Activated B cell treated with CpG ODN at 0.5 μM for 24 hours (primary cell): ENCODE results near the gene KDM2A. TPM values are rescaled to one million over a fixed set of nuclear protein-coding genes. Genes with fewer than 3 reads are reported as not detected.
A peak's percentile ranks its signal among the peaks of the same experiment; 100 is the strongest.

Experiments used
- ATAC-seq: fragments of 200-7000 bp; cut with Tn5 transposase; one replicate; pipeline ENCODE4 v1.10.0; 2021; ENCODE audit warnings: low read depth, mild to moderate bottlenecking, moderate library complexity
- CTCF ChIA-PET: fragments of 350-600 bp; sonication (Branson Sonifier 250); formaldehyde crosslinking; loops from one replicate; lab custom pipeline; 2021; ENCODE audit warnings: antibody characterized with exemption; lab: Charles Lee
- POLR2A ChIA-PET: fragments of 350-600 bp; sonication (Branson Sonifier 250); formaldehyde crosslinking; loops from one replicate; lab custom pipeline; 2021; ENCODE audit warnings: antibody characterized with exemption; lab: Charles Lee
- DNase-seq: peaks from one replicate; pipeline ENCODE4 v3.0.0; 2022
- H3K27ac Mint-ChIP-seq: one replicate; pipeline ENCODE4 v1.8.0; 2020; ENCODE audit warnings: mixed read lengths
- H3K27me3 Mint-ChIP-seq: one replicate; pipeline ENCODE4 v1.8.0; 2021; ENCODE audit warnings: mixed read lengths
- H3K36me3 Mint-ChIP-seq: one replicate; pipeline ENCODE4 v1.8.0; 2021; ENCODE audit warnings: low read depth, mixed read lengths
- H3K4me1 Mint-ChIP-seq: one replicate; pipeline ENCODE4 v1.8.0; 2021; ENCODE audit warnings: mixed read lengths
- H3K4me3 Mint-ChIP-seq: one replicate; pipeline ENCODE4 v1.8.0; 2020; ENCODE audit warnings: mild to moderate bottlenecking, mixed read lengths
- H3K9me3 Mint-ChIP-seq: one replicate; pipeline ENCODE4 v1.8.0; 2020; ENCODE audit warnings: mixed read lengths
- intact Hi-C: fragments of 100-400 bp; cut with micrococcal nuclease; formaldehyde crosslinking; loops from one replicate; pipeline ENCODE4 v1.15.1; 2024
- total RNA-seq: library from RNA; stranded (reverse); gene quantifications from 2 replicates; pipeline ENCODE4 v1.2.3, GENCODE V29; 2022
- TF ChIP-seq, protein P1 (sequence below): fragments of 200-600 bp; IDR thresholded peaks from one replicate; pipeline ENCODE4 v1.8.0; 2022; ENCODE audit warnings: antibody characterized with exemption, mild to moderate bottlenecking

KDM2A gene
- total RNA-seq, 1 donor from 2014 or later, result 160 TPM

DNA sequence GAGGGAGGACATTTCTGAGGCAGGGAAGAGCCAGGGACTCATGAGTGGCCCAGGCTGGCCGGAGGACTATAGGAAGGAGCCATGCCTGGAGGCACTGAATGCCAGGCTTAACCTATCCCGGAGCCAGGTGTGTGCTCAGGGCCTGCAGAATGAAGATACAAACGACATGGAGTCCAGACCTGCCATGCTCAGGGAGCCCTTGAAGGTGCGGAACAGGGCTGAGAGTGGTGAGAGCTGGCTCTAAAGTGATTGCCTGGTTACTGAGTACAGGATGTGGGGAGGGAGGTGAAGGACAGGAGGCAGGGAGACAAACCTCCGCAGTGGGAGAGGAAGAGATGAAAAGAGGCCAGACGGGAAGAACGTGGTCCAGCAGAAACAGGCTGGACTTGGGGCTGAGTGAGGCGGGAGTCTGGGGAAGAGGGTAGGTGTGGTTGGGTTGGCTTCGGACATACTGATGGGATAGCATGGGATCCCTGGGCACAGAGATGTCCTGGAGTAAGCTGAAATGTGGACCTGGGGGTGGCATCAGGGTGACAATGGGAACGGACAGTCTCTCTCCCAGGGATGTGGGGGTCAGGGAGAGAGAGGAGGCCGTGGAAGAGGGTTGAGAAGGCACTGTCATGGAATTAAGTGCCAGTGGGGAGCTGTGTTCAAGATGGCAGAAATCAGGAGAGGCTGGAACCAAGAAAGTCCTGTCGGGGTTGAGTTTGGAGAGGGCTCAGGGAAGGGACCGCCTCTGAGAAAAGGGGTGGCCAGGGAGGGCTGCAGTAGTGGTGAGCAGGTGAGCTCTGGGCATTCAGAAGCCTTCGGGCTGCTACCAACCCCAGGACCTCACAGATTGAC lies 168.5 kb downstream of the KDM2A start:
- Mint-ChIP-seq H3K4me1 (peaks cover 39% of the 10 kb centered on the region), H3K27ac (peak overlapping the region; percentile 98), H3K4me3 (peak overlapping the region; percentile 80), H3K9me3 (no peaks in the 10 kb centered on the region), H3K27me3 (no peaks in the 10 kb centered on the region), H3K36me3 (peaks cover 61% of the 10 kb centered on the region)
- intact Hi-C loops, result loop anchor here (1.0 to 5.0 kb wide), 5 partner anchors 10 to 65 kb away; partner anchors contain the start of gene POLD4
- ATAC-seq (no peak), DNase-seq (no peak)
- CTCF ChIA-PET, result interaction anchor here (0.7 to 3.5 kb wide), 9 partner anchors 10 to 94 kb away, joined by 3 to 20 read pairs (median 7); no protein-coding TSS in a partner anchor
- TF ChIP-seq, protein P1, sequence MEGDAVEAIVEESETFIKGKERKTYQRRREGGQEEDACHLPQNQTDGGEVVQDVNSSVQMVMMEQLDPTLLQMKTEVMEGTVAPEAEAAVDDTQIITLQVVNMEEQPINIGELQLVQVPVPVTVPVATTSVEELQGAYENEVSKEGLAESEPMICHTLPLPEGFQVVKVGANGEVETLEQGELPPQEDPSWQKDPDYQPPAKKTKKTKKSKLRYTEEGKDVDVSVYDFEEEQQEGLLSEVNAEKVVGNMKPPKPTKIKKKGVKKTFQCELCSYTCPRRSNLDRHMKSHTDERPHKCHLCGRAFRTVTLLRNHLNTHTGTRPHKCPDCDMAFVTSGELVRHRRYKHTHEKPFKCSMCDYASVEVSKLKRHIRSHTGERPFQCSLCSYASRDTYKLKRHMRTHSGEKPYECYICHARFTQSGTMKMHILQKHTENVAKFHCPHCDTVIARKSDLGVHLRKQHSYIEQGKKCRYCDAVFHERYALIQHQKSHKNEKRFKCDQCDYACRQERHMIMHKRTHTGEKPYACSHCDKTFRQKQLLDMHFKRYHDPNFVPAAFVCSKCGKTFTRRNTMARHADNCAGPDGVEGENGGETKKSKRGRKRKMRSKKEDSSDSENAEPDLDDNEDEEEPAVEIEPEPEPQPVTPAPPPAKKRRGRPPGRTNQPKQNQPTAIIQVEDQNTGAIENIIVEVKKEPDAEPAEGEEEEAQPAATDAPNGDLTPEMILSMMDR, result no peak
- POLR2A ChIA-PET, result interaction anchor here (0.6 to 8.7 kb wide), 20 partner anchors 10 to 327 kb away, joined by 3 to 280 read pairs (median 14); partner anchors contain the start of genes CLCF1, GRK2, KDM2A and POLD4

DNA sequence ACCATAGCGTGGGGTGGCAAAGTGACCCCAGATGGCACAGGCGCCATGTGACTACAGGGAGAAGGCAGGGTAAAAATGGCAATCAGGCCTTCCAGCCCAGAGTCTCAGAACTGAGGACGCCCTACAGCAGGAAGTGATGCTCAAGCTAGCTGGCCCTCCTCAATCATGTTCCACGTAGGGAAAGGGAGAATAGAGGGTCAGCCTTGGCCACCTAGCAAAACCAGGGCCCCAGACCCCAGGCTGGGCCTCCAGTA lies 169.1 kb downstream of the KDM2A start:
- Mint-ChIP-seq H3K4me3 (peak overlapping the region; percentile 80), H3K4me1 (peaks cover 45% of the 10 kb centered on the region)
- POLR2A ChIA-PET, result interaction anchor here (0.6 to 8.7 kb wide), 21 partner anchors 10 to 326 kb away, joined by 3 to 280 read pairs (median 13); partner anchors contain the start of genes CLCF1, GRK2, KDM2A and POLD4

DNA sequence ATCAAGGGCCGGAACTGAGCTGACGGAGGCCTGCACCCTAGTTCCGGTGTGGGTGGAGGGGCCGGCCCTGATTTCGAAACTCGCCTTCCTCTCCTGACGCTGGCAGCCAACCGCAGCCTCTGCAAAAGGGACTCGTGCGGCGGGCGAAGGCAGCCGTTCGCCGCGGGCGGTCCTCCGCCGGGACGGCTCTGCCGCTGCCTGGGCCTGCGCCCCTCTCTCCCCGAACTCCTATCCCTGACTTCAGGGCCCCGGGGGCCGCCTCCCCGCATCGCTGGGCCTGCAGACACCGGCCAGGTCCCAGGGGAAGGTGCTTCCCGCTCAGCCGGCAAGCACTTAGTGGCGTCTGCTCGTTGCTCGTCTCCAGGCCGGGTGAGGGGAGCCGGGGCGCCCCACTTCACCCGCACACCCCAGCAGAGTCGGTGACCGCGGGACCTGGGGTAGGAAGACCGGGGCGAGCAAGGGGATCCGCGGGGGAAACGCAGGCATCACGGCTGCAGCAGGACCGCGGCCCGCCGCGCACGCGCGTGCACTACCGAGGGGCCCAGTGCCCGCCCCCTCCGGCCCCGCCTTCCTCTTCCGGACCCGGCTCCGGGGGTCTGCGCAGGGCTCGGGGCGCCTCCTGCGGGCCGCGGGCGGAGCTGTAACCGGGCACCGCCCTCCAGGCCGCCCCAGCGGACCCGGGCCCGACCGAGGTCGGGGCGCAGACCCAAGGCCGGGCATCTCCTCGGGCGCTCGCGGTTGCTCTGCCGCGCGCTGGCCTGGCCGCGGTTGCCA lies 169.6 kb downstream of the KDM2A start:
- Mint-ChIP-seq H3K4me3 (peak overlapping the region; percentile 80), H3K27ac (peak overlapping the region; percentile 98), H3K9me3 (no peaks in the 10 kb centered on the region), H3K4me1 (peaks cover 46% of the 10 kb centered on the region), H3K27me3 (no peaks in the 10 kb centered on the region), H3K36me3 (peaks cover 58% of the 10 kb centered on the region)
- DNase-seq (peak; percentile 96), ATAC-seq (peak; percentile 76)
- TF ChIP-seq, protein P1, result no peak
- intact Hi-C loops, result loop anchor here (1.0 to 5.0 kb wide), 6 partner anchors 11 to 64 kb away; partner anchors contain the start of gene POLD4
- ChIA-PET CTCF (interaction anchor here (1.0 to 3.5 kb wide), 10 partner anchors 11 to 93 kb away, joined by 3 to 20 read pairs (median 9); partner anchors contain the start of gene POLD4), POLR2A (interaction anchor here (0.6 to 8.7 kb wide), 27 partner anchors 11 to 325 kb away, joined by 3 to 280 read pairs (median 5); partner anchors contain the start of genes CLCF1, GRK2, GSTP1 and KDM2A)

More for the DNA sequence above, 169.1 kb downstream of the KDM2A start:
- Mint-ChIP-seq H3K9me3 (no peaks in the 10 kb centered on the region), H3K36me3 (peaks cover 61% of the 10 kb centered on the region), H3K27ac (peak overlapping the region; percentile 98), H3K27me3 (no peaks in the 10 kb centered on the region)
- DNase-seq, result no peak
- intact Hi-C loops, result loop anchor here (1.0 to 5.0 kb wide), 5 partner anchors 11 to 64 kb away; partner anchors contain the start of gene POLD4
- ATAC-seq, result no peak
- TF ChIP-seq, protein P1, result no peak
- CTCF ChIA-PET, result interaction anchor here (0.7 to 3.5 kb wide), 10 partner anchors 10 to 93 kb away, joined by 3 to 20 read pairs (median 9); no protein-coding TSS in a partner anchor

DNA sequence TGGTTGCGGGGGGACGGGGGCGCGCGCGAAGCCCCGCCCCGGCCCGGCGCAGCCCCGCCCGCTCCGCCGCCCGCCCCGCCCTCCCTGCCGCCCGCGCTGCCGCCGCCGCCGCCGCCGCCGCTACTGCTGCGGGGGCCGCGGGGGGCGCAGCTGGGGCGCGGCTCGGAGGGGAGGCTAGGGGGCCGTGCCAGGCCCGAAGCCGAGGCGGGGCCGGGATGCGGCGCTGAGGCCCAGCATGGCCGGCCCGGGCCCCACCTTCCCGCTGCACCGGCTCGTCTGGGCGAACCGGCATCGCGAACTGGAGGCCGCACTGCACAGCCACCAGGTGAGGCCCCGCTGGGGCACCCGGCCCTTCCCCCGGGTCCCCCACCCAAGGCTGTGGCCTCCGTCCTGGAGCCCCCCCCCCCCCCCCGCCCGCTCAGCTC lies 170.2 kb downstream of the KDM2A start, which contains the start of gene ANKRD13D:
Gene ANKRD13D, plus strand, starts transcription at position 78 of the 425 bp plus-strand sequence. Its CDS starts 158 bp downstream, at position 236.
- intact Hi-C loops, result loop anchor here (1.0 to 5.0 kb wide), 2 partner anchors 27 to 63 kb away; partner anchors contain the start of gene POLD4
- CTCF ChIA-PET, result interaction anchor here (1.0 to 3.5 kb wide), 9 partner anchors 11 to 92 kb away, joined by 4 to 20 read pairs (median 11); partner anchors contain the start of gene POLD4
- peaks cover 52% of the 10 kb centered on the region for H3K4me1 Mint-ChIP-seq

More for the DNA sequence above, 170.2 kb downstream of the KDM2A start, which contains the start of gene ANKRD13D:
- DNase-seq, result no peak
- Mint-ChIP-seq H3K36me3 (peaks cover 59% of the 10 kb centered on the region), H3K27me3 (no peaks in the 10 kb centered on the region), H3K4me3 (peak within 1 kb of the TSS; percentile 90), H3K9me3 (no peaks in the 10 kb centered on the region), H3K27ac (peak within 1 kb of the TSS; percentile 98)
- TF ChIP-seq, protein P1, result no peak
- POLR2A ChIA-PET, result interaction anchor here (0.6 to 8.7 kb wide), 25 partner anchors 11 to 295 kb away, joined by 3 to 280 read pairs (median 7); partner anchors contain the start of genes CLCF1, GRK2, GSTP1 and KDM2A
- ATAC-seq, result no peak
